Measurements from ENCODE around the gene RPL39L.
"Not testable (repeated sequence)": the region's sequence is repeated elsewhere in the genome, so short reads cannot be mapped to it uniquely, and the experiment has no call there.

Gene RPL39L

DNA sequence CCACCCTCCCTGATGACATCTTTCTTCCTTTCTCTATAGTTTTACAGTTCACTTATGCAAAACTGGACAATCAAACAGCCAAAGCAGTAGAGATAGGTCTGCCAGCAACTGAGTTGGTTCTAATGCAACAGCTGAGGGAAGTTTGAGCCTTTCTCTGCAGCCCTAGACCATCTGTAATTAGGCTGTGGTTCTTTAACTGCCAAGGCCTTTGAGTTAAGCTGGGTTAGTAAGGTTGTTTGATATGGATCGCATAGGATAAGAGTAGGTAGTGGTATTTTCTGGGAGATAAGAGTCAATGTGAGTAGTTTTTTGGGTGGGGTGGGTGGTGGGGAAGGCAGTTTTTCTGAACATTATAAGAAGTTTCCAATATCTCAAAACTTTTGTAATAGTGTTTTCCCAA, 3.0 kb downstream of the RPL39L start:
- FAIRE-seq = no peak

DNA sequence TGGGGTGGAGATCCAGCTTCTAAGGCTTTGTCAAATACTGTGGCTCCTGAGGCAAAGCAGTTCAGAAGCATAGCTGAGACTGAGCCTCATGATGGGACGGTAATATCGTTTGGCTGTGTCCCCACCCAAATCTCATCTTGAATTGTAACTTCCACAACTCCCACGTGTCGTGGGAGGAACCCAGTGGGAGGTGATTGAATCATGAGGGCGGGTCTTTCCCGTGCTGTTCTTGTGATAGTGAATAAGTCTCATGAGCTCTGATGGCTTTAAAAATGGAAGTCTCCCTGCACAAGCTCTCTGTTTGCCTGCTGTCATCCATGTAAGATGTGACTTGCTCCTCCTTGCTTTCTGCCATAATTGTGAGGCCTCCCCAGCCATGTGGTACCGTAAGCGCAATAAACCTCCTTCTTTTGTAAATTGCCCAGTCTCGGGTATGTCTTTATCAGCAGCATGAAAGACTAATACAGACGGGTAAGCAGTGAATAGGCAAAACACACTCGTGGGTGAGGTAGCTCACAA, 4.1 kb downstream of the RPL39L start:
- not testable (repeated sequence) for FAIRE-seq

DNA sequence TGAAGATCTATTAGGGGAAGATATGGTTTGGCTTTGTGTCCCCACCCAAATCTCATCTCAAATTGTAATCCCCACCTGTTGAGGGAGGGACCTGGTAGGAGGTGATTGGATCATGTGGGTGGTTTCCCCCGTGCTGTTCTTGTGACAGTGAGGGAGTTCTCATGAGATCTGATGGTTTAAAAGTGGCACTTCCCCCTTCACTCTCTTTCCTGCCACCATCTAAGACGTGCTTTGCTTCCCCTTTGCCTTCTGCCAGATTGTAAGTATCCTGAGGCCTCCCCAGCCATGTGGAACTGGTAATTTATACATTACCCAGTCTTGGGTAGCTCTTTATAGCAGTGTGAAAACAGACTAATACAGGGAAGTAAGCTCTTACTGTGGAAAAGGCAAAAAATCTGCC, 6.1 kb downstream of the RPL39L start:
- not testable (repeated sequence) for FAIRE-seq

DNA sequence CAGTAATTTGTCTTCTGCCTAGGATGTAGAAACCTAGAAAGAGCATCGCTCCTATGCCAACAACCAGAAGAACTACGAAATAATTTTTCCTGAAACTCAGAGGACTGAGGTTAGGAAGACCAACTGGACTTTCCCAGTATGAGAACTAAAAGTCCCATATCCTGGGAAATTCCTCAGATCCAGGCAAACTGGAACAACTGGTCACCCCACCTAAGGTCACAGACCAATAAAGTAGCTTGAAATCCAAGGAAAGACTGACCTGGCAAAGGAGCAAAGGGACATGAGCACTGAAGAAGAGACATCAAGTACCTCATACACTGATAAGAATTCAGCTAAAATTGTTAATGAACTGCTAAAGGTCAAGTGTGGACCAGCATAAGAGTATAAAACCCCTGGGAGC, 6.6 kb downstream of the RPL39L start:
- no peak for FAIRE-seq

DNA sequence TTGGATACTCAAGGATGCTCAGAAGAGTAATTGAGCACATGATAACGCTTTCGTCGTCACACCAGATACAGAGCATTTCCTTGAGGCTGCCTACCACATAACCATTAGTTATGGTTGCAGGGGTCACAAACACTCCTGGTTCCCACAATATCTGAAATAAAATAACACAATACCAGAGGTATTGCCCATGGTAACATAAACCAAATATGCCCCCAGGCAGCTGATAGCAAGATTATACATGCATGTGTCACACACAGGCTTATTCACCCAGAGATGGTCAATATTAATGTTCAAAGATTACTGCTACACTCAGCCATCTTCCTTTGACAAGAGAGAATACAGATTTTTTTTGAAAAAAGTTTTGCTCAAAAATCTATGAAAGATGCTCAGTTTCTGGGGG, 7.3 kb downstream of the RPL39L start:
- FAIRE-seq = no peak

DNA sequence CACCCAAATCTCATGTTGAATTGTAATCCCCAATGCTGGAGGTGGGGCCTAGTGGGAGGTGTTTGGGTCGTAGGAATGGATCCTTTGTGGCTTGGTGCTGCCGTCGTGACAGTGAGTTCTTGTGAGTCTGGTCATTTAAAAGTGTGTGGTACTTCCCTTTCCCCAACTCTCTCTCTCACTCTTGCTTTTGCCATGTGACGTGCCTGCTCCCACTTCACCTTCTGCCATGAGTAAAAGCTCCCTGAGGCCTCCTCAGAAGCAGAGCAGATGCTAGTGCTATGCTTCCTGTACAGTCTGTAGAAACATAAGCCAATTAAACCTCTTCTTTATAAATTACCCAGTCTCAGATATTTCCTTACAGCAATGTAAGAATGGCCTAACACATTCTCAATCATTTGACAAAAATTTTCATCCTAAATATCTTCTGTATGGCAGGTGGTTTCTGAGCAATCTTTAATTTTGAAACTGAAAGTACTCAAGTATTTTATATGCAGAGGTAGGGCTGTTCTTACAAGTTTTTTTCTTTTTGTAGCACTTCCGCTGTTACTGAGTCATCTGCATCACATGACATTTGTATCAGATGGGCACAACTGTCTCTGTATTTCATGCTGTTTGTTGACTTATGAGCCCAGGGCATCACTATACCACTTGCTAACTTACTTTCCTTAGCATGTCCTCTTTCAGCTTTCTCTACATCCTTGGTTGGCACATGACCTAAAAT, 8.8 kb downstream of the RPL39L start:
- no peak for FAIRE-seq

DNA sequence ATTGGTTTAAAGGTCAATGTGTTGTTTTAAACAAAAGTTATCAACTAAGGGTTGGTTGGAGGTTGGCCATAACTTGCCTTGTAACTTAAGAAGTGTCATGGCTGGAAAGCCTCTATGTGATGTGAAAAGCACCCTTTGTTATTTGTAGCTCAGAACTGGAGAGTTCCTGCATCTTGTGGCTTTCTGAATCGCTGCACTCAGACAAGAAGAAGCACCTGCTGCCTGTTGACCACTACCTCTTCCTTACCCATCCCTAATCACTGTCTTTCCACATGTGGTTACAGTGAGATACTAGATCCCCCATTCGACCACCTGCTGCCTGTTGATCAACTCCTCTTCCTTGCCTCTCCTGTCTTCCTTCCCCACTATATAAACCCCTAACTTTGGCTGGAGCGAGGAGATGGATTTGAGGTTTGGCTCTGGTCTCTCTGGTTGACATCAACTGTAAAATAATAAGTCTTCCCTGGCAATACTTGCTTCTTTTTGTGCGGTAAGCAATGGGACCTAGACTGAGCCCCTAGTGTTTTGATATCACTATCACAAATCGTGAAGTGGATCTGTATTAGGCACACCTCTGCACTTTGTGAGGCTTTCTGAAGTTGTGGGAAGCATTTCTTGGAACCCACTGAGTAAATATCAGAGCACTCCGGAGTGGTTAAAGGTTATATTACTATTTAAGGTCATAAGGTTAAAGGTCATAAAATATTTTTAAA, 13.8 kb downstream of the RPL39L start:
- FAIRE-seq = no peak

DNA sequence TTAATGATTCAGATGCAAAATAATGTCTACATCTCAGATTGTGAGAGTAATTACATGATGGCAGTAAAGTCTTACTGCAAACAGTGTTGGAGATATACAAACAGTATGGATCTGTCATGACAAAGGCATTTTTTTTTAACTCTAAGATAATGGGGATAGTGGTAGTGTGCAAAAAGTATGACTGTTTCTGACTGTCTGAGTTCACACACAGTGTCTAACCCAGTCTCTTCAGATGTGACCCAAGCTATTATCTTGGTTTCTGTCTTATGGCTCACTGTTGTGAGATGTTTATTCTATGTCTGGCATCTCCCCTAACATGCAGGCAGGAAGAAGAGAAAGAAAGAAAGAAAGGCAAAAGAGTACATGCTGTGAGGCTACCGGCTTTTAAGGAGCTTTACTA, 17.0 kb downstream of the RPL39L start:
- no peak for FAIRE-seq

DNA sequence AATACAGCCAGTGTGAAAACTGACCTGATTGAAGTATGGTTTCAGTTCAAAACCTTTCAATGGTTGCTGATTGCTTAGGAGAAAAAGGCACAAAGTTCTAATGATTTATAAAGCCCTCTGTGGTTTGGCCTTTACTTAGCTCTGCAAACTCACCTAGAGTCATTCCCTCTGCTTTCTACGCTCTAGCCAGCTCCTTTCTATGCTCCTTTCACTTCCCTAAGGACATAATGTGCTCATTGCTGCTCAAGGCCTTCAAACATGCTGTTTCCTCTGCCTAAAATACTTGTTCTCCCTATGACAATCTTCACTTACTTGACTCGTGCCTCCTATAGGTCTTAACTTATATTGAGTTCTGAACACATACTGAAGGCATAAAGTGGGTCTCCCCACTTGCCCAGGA, 19.0 kb downstream of the RPL39L start:
- FAIRE-seq = no peak

DNA sequence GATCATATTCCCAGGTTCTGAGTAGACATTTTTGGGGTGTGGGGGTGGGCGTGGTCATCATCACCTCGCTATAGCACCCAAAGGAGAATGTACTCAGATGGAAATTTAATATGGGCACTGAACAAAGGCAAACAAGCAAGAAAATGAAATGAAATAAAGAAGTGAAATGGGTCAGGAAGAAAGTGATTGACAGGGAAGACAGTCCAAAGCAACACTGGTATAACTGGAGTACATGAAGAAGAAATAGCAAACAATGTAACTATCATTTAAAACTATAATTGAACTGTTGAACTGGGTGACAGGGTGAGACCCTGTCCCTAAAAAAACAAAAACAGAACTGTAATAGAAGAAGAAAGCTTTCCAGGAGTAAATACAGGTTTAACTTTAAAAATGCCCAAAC, 24.8 kb downstream of the RPL39L start:
- no peak for FAIRE-seq

DNA sequence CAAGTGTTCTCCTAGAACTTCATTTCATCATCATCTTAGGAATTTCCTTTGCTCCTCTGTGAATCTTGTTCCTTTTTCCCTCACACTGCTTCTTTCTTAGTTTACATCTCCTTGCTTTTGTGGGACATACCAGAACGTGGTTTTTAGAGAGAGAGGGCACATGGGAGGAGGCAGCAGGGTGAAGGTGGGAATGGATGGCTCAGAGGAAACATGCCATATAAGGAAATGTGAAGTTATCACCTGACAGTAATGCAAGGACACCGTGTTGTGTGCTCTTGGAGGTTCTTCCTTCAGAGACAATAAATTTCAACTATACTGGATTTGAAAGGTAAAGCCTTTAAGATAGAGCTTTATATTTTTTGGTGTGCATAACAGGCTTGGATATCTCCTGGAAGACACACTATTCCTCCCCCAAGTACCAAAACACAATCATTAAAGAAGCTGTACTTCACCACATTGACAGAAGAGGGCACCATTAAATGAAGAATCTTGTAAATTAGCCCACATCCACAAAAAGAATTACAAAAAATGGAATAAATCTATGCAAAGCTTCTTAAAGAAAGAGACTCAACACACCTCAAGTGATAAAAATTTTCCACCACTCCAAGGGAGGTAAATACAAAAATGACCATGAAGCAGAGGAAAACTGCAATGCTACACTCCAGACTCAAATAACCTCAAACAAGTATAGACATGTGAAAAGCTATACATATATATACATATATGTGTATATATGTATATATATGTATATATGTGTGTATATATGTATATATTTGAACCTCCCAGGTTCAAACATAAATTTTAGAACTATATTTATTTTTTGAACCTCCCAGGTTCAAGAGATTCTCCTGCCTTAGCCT, 26.1 kb downstream of the RPL39L start:
- peak; percentile 78 for FAIRE-seq

DNA sequence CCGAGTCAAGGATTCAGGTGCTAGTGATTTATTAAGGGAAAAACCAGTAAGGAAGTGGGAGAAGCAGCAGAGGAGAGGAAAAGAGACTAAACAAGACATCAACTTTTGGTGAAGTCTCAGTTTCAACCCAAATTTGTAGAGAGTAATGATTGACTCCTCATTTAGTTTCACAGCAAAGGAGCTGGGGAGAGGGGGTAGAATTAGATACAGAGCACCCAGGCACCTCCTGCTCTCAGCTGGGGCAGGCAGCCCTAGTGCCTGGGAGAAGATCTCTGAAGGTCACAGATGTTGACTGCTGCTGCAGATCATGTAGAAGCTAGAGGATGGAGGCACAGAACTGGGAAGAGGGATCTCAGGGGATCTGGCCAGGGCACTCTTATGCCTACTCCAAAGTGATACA, 29.1 kb downstream of the RPL39L start:
- FAIRE-seq = no peak

DNA sequence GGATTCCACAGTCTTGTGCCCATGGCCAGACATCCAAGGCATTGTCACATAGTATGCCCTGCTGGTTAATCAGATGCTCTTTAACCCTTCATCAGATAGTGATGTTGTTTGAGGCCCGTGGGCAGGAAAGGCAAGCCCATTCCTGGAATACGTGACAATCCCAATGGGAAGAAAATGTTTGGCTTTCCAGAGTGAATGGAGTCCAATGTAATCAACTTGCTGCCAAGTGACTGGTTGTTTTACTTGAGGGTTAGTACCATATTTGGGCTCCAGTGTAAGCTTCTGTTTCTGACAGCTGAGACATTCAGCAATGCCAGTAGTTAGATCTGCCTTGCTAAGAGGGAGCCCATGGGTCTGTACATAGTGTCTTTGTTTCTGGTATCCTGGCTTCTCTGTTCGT, 31.3 kb downstream of the RPL39L start:
- FAIRE-seq = no peak

DNA sequence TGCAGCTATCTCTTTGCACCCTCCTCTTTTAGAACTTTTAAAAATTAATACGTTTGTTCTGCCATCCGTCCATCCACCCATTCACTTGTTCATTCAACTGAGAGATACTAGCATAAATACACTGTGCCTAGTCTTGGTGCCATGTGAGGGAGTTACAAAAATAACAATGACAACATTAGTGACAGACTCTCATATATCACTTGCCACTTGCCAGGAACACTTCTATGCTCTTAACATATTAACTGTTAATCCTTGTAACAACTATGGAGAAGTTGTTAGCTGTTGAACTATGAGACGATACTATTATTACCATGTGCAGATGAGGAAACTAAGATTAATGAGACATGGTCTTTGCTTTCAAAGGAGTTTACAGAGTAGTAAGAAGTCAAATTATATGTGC, 33.6 kb downstream of the RPL39L start:
- FAIRE-seq = no peak

DNA sequence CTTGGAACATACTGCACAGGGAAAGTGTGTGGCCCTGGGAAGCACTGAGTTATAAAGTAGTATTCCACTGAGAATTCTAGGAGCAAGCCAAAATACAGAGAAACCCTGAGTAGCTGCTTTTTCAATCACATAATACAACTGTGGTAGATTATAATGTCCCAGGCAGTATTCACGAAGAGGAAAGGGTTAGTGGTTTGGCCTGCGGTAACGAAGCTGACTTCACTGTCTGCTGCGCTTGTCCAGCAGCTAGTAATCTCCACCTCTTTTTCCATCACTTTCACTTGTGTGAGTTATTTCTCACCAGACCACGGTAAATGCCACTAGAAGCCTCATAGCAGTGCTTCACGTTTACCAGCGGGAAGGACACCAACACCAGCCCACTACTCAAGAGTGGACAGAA, 34.4 kb downstream of the RPL39L start:
- no peak for FAIRE-seq

DNA sequence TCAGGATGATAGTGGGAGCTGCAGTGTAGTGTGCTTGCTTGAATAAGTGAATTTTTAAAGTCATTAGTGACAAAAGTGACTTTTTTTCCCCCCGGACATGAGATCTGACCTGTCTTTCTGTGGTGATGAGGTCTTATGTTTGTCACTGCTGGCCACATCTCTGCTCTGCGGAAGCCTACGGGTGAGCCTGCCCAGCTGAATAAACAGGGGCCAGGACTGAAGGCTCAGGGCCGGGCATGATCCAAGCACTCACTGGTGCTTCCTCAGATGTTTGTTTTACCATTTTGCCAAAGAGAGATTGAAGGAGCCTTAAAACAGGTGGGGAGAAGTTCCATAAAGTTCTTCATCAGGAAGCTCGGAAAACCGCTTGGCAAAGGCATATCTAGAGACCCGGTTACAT, 35.0 kb downstream of the RPL39L start:
- no peak for FAIRE-seq

DNA sequence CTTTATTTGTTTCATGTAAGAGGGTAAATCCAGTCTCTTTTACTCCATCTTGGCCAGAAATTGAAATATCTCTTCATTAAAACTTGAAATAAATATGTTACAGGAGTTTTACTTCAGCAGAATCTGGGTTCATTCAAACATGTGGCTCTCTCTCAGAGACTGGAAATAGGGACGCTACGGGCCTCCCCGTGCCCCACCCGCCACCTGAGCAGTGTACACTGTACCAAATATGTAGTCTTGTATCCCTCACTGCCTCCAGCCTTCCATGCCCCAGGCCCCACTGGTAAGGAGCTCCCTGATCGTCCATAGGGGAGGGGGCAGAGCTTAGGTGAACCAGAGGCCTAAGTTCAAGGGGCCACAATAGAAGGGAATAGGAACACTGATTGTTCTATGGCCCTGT, 36.0 kb downstream of the RPL39L start:
- no peak for FAIRE-seq

DNA sequence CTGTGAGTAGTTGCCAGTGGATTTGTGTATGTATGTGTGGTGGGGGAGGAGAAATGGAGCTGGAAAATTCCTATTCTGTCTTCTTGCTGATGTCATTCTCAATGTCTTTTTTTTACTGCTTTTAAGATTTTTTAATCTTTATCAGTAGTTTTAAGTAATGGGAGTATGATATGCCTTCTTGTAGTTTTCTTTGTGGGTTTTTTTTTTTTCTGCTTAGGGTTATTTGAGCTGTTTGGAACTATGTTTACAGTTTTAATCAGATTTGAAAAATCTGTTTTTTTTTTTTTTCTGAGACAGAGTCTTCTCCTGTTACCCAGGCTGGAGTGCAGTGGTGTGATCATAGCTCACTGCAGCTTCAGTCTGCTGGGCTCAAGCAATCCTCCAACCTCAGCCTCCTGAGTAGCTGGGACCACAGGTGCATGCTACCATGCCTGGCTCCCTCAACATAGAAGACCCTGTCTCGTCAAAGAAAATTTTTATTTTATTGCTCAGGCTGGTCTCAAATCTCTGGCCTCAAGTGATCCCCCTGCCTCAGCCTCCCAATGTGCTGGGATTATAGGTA, 37.1 kb downstream of the RPL39L start:
- no peak for FAIRE-seq

DNA sequence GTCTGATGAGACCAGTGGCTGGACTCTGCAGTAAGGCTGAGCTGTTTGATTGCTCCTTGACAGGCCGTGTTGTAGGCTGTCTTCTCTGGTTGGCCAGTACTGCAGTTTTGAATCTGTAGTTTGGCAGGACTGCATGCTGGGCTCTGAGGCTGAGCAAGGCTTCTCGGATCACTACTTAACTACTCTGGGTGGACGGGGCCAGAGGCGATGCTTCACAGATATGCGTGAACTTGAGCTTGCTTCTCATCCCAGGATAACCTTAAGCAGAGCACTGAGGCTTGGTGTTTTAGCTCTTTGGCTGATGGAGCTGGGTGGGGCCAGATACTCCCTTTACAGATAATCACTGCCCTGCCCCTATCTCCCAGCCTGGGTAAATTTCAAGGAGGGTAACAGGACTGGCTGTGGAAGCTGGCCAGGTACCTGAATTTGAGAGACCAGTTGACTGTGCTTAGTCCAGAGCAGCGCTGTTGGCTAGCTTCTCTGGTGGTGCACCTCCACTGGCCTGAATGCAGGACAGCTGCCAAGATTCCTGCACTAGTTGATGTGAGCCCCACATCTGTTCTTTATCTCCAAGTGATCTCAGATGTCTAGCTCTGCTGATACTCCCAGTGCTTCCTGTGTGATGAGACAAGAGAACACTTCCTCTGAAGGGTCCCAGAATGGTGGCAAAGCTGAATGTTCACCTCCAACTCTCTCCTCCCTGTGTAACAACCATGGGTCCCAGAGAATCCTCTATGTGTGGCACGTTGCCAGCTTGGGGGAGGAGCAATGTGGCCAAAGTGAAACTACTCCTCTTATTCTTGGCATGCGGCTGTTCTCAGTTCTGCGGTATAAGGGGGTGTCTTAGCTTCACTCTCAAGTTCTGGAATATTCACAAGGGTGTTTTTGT, 37.9 kb downstream of the RPL39L start:
- FAIRE-seq = no peak

DNA sequence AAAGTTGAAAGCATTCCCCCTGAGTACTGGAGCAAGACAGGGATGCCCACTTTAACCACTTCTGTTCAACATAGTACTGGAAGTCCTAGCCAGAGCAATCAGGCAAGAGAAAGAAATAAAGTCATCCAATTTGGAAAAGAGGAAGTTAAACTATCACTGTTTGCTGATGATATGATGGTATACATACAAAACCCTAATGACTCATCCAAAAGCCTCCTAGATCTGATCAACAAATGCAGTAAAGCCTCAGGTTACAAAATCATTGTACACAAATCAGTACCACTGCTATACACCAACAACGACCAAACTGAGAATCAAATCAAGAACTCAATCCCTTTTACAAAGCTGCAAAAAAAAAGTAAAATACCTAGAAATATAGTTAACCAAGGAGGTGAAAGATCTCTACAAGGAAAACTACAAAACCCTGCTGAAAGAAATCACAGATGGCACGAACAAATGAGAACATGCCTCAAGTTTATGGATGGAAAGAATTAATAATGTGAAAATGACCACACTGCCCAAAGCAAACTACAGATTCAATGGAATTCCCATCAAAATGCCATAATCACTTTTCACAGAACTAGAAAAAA, 40.3 kb downstream of the RPL39L start:
- no peak for FAIRE-seq

DNA sequence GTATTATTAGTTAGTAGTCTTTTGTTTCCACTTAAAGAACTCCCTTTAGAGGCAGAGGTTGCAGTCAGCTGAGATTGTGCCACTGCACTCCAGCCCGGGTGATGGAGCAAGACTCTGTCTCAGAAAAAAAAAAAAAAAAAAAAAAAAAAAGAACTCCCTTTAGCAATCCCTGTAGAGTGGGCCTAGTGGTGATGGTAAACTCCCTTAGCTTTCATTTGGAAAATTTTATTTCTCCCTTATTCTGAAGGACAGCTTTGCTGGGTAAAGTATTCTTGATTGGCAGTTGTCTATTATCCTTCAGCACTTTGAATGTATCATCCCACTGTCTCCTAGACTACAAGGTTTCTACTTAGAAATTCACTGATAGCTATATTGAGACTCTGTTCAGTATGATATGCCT, 46.0 kb downstream of the RPL39L start:
- no peak for FAIRE-seq

DNA sequence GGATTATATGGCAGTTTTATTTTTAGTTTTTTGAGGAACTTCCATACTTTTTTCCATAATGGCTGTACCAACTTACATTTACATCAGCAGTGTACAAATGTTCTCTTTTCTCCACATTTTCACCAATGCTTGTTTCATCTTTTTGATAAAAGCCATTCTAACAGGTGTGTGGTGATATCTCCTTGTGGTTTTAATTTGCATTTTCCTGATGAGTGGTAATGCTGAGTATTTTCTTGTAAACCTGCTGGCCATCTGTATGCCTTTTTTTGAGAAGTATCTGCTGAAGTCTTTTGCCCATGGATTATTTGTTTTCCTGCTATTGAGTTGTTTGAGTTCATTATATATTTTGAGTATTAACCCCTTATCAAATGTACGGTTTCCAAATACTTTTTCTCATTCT, 50.6 kb downstream of the RPL39L start:
- FAIRE-seq = no peak

Measured in A204.1 (cell line).